GM18867 (cell line): ENCODE measurements around the gene RNGTT.
"Not testable (repeated sequence)": the region's sequence is repeated elsewhere in the genome, so short reads cannot be mapped to it uniquely, and the experiment has no call there.

ENCODE experiments used
- ATAC-seq: cut with Tn5 transposase; IDR thresholded peaks from one replicate; pipeline ENCODE4 v1.9.1; 2021; ENCODE audit warnings: mild to moderate bottlenecking, moderate library complexity; ENCODE audit not compliant: unreplicated experiment

The RNGTT gene

GRCh38 chr6:88741071-88741470 lies 222.3 kb downstream of the RNGTT start:
- no peak for ATAC-seq

GRCh38 chr6:88734544-88734943 lies 228.9 kb downstream of the RNGTT start:
- ATAC-seq = peak; percentile 88

- no peak for ATAC-seq
Observed at GRCh38 chr6:88730611-88731011, 232.8 kb downstream of the RNGTT start.

- ATAC-seq = no peak
Observed at GRCh38 chr6:88728756-88729155, 234.7 kb downstream of the RNGTT start.

- not testable (repeated sequence) for ATAC-seq
Observed at GRCh38 chr6:88726409-88726808, 237.0 kb downstream of the RNGTT start.

- ATAC-seq = no peak
Observed at GRCh38 chr6:88725111-88725975, 238.1 kb downstream of the RNGTT start.

- ATAC-seq = no peak
Observed at GRCh38 chr6:88722686-88723085, 240.7 kb downstream of the RNGTT start.

GRCh38 chr6:88716399-88716798 lies 247.0 kb downstream of the RNGTT start:
- ATAC-seq = not testable (repeated sequence)

- no peak for ATAC-seq
Observed at GRCh38 chr6:88712243-88712936, 251.0 kb downstream of the RNGTT start.

- ATAC-seq = no peak
Observed at GRCh38 chr6:88709819-88710246, 253.6 kb downstream of the RNGTT start.

- ATAC-seq = no peak
Observed at GRCh38 chr6:88708197-88708744, 255.1 kb downstream of the RNGTT start.

- peak; percentile 97 for ATAC-seq
Observed at GRCh38 chr6:88705601-88706000, 257.8 kb downstream of the RNGTT start.

GRCh38 chr6:88704980-88705379 lies 258.4 kb downstream of the RNGTT start:
- no peak for ATAC-seq

- ATAC-seq = no peak
Observed at GRCh38 chr6:88702956-88703556, 260.4 kb downstream of the RNGTT start.

GRCh38 chr6:88698661-88699060 lies 264.8 kb downstream of the RNGTT start:
- no peak for ATAC-seq

GRCh38 chr6:88695937-88696336 lies 267.5 kb downstream of the RNGTT start:
- no peak for ATAC-seq

GRCh38 chr6:88683734-88684133 lies 279.7 kb downstream of the RNGTT start:
- ATAC-seq = no peak

GRCh38 chr6:88680654-88681053 lies 282.8 kb downstream of the RNGTT start:
- no peak for ATAC-seq

GRCh38 chr6:88679841-88680240 lies 283.6 kb downstream of the RNGTT start:
- ATAC-seq = no peak

GRCh38 chr6:88677356-88677755 lies 286.1 kb downstream of the RNGTT start:
- ATAC-seq = no peak

GRCh38 chr6:88671624-88672023 lies 291.8 kb downstream of the RNGTT start:
- no peak for ATAC-seq
